ENCODE results near the gene MARCHF9.

The MARCHF9 gene

GRCh38 chr12:57724936-57725740 is 29.8 kb upstream of the MARCHF9 start:
- no peak for DNase-seq

GRCh38 chr12:57725851-57726150 is 29.1 kb upstream of the MARCHF9 start:
- no peak for DNase-seq

GRCh38 chr12:57726151-57726883 is 28.6 kb upstream of the MARCHF9 start:
- peak; percentile 85 for DNase-seq

GRCh38 chr12:57726884-57727757 is 27.8 kb upstream of the MARCHF9 start:
- no peak for DNase-seq

- DNase-seq: no peak
These were observed 27.0 kb upstream of the MARCHF9 start for GRCh38 chr12:57727758-57728395.

GRCh38 chr12:57729321-57729844 is 25.5 kb upstream of the MARCHF9 start:
- no peak for DNase-seq

- DNase-seq: no peak
These were observed 24.4 kb upstream of the MARCHF9 start for GRCh38 chr12:57730336-57731067.

GRCh38 chr12:57731411-57732080 is 23.4 kb upstream of the MARCHF9 start:
- no peak for DNase-seq

GRCh38 chr12:57732270-57732669 is 22.6 kb upstream of the MARCHF9 start:
- no peak for DNase-seq

GRCh38 chr12:57732726-57733593 is 21.9 kb upstream of the MARCHF9 start:
- no peak for DNase-seq

GRCh38 chr12:57733928-57734327 is 21.0 kb upstream of the MARCHF9 start:
- DNase-seq: no peak

GRCh38 chr12:57734591-57734990 is 20.3 kb upstream of the MARCHF9 start:
- DNase-seq: no peak

- no peak for DNase-seq
These were observed 19.6 kb upstream of the MARCHF9 start for GRCh38 chr12:57735198-57735855.

GRCh38 chr12:57735952-57736740 is 18.8 kb upstream of the MARCHF9 start:
- peak; percentile 21 for DNase-seq

GRCh38 chr12:57736741-57737466 is 18.0 kb upstream of the MARCHF9 start:
- no peak for DNase-seq

- DNase-seq: no peak
These were observed 17.1 kb upstream of the MARCHF9 start for GRCh38 chr12:57737467-57738460.

GRCh38 chr12:57738661-57739237 is 16.2 kb upstream of the MARCHF9 start, which contains the start of gene AGAP2:
AGAP2 (minus strand) TSS chr12:57738742; CDS start chr12:57738246, 496 bp downstream.
- DNase-seq: no peak

Measured in fibroblast of skin of right quadriceps (primary cell).